IgD-negative memory B cell (primary cell): ENCODE data around the gene CCND1. TPM values are rescaled to one million over a fixed set of nuclear protein-coding genes. Genes with fewer than 3 reads are reported as not detected.
"Not testable (repeated sequence)": the region's sequence is repeated elsewhere in the genome, so short reads cannot be mapped to it uniquely, and the experiment has no call there.

Experiments used
- H3K27ac Mint-ChIP-seq, 3 donors: one replicate each; pipeline ENCODE4 v1.8.0; 2020 to 2022; ENCODE audit warnings: mild to moderate bottlenecking in 3 of 3, mixed read lengths in 3 of 3, moderate library complexity in 1 of 3
- H3K27me3 Mint-ChIP-seq: one replicate; pipeline ENCODE4 v1.8.0; 2021; ENCODE audit warnings: mixed read lengths
- H3K36me3 Mint-ChIP-seq: one replicate; pipeline ENCODE4 v1.8.0; 2020; ENCODE audit warnings: mild to moderate bottlenecking, mixed read lengths
- H3K4me1 Mint-ChIP-seq, 3 donors: one replicate each; pipeline ENCODE4 v1.8.0; 2020 to 2022; ENCODE audit warnings: mixed read lengths in 3 of 3, mild to moderate bottlenecking in 1 of 3
- H3K4me3 Mint-ChIP-seq, 4 donors: one replicate each; pipeline ENCODE4 v1.8.0; 2020 to 2022; ENCODE audit warnings: mild to moderate bottlenecking in 4 of 4, mixed read lengths in 4 of 4, moderate library complexity in 3 of 4
- H3K9me3 Mint-ChIP-seq, 3 donors: one replicate each; pipeline ENCODE4 v1.8.0; 2020 to 2021; ENCODE audit warnings: mixed read lengths in 3 of 3, mild to moderate bottlenecking in 1 of 3
- polyA plus RNA-seq: library from polyadenylated mRNA; unstranded; fragments of 300-500 nt; fragmentation: Illumina TruSeq; gene quantifications from one replicate; pipeline ENCODE4 v1.2.3, GENCODE V29; 2021

CCND1 gene
- polyA plus RNA-seq, 1 donor from 2014 or later = 9.6 TPM

GRCh38 chr11:69611548-69612526 lies 29.1 kb upstream of the CCND1 start:
- H3K27ac Mint-ChIP-seq = no peak overlapping the region
- peaks cover 4 to 18% (median 8%) of the 10 kb centered on the region in 3 donors for H3K9me3 Mint-ChIP-seq
- H3K36me3 Mint-ChIP-seq = no peaks in the 10 kb centered on the region
- H3K4me1 Mint-ChIP-seq = no peaks in the 10 kb centered on the region
- H3K4me3 Mint-ChIP-seq = no peak overlapping the region
- H3K27me3 Mint-ChIP-seq = peaks cover 11% of the 10 kb centered on the region

GRCh38 chr11:69613594-69613993 lies 27.4 kb upstream of the CCND1 start:
- no peaks in the 10 kb centered on the region for H3K4me1 Mint-ChIP-seq
- H3K36me3 Mint-ChIP-seq = no peaks in the 10 kb centered on the region
- H3K27me3 Mint-ChIP-seq = peaks cover 11% of the 10 kb centered on the region
- H3K9me3 Mint-ChIP-seq = peaks cover 3 to 5% (median 3%) of the 10 kb centered on the region in 3 donors
- H3K27ac Mint-ChIP-seq = no peak overlapping the region
- H3K4me3 Mint-ChIP-seq = no peak overlapping the region

GRCh38 chr11:69614085-69614484 lies 26.9 kb upstream of the CCND1 start:
- Mint-ChIP-seq H3K27ac (no peak overlapping the region), H3K4me1 (no peaks in the 10 kb centered on the region), H3K36me3 (no peaks in the 10 kb centered on the region), H3K9me3 (peaks cover 0 to 2% (median under 1%) of the 10 kb centered on the region in 3 donors), H3K4me3 (peak overlapping the region in 1 of 4 donors; percentile 44), H3K27me3 (peaks cover 14% of the 10 kb centered on the region)

- Mint-ChIP-seq H3K36me3 (no peaks in the 10 kb centered on the region), H3K27me3 (peaks cover 20% of the 10 kb centered on the region), H3K4me3 (no peak overlapping the region), H3K4me1 (no peaks in the 10 kb centered on the region), H3K9me3 (no peaks in the 10 kb centered on the region), H3K27ac (no peak overlapping the region)
These were observed 25.2 kb upstream of the CCND1 start for GRCh38 chr11:69615545-69616278.

GRCh38 chr11:69617220-69617619 lies 23.7 kb upstream of the CCND1 start:
- Mint-ChIP-seq H3K4me1 (no peaks in the 10 kb centered on the region), H3K27ac (peak overlapping the region in 1 of 3 donors; percentile 27), H3K9me3 (no peaks in the 10 kb centered on the region), H3K4me3 (no peak overlapping the region), H3K27me3 (peaks cover 17% of the 10 kb centered on the region), H3K36me3 (no peaks in the 10 kb centered on the region)

GRCh38 chr11:69617682-69618081 lies 23.3 kb upstream of the CCND1 start:
- no peaks in the 10 kb centered on the region for H3K36me3 Mint-ChIP-seq
- no peak overlapping the region for H3K27ac Mint-ChIP-seq
- no peak overlapping the region for H3K4me3 Mint-ChIP-seq
- H3K27me3 Mint-ChIP-seq = peaks cover 17% of the 10 kb centered on the region
- no peaks in the 10 kb centered on the region for H3K9me3 Mint-ChIP-seq
- no peaks in the 10 kb centered on the region for H3K4me1 Mint-ChIP-seq

- H3K27me3 Mint-ChIP-seq = peaks cover 17% of the 10 kb centered on the region
- H3K4me1 Mint-ChIP-seq = no peaks in the 10 kb centered on the region
- no peaks in the 10 kb centered on the region for H3K9me3 Mint-ChIP-seq
- H3K36me3 Mint-ChIP-seq = no peaks in the 10 kb centered on the region
- no peak overlapping the region for H3K4me3 Mint-ChIP-seq
- no peak overlapping the region for H3K27ac Mint-ChIP-seq
These were observed 22.7 kb upstream of the CCND1 start for GRCh38 chr11:69618237-69618636.

GRCh38 chr11:69620683-69621290 lies 20.2 kb upstream of the CCND1 start:
- Mint-ChIP-seq H3K36me3 (no peaks in the 10 kb centered on the region), H3K4me1 (no peaks in the 10 kb centered on the region), H3K27me3 (peaks cover 17% of the 10 kb centered on the region), H3K27ac (no peak overlapping the region), H3K9me3 (no peaks in the 10 kb centered on the region), H3K4me3 (no peak overlapping the region)

GRCh38 chr11:69622097-69622681 lies 18.8 kb upstream of the CCND1 start:
- peaks cover 13% of the 10 kb centered on the region for H3K27me3 Mint-ChIP-seq
- H3K36me3 Mint-ChIP-seq, H3K4me1 Mint-ChIP-seq, H3K27ac Mint-ChIP-seq, H3K4me3 Mint-ChIP-seq, H3K9me3 Mint-ChIP-seq: not testable (repeated sequence)

- Mint-ChIP-seq H3K27me3 (peaks cover 4% of the 10 kb centered on the region), H3K36me3 (no peaks in the 10 kb centered on the region), H3K4me1 (no peaks in the 10 kb centered on the region)
These were observed 16.7 kb upstream of the CCND1 start for GRCh38 chr11:69624293-69624692.

GRCh38 chr11:69625476-69625875 lies 15.5 kb upstream of the CCND1 start:
- H3K9me3 Mint-ChIP-seq = peaks cover 0 to 6% (median 4%) of the 10 kb centered on the region in 3 donors
- no peaks in the 10 kb centered on the region for H3K4me1 Mint-ChIP-seq

More at GRCh38 chr11:69624293-69624692, 16.7 kb upstream of the CCND1 start:
- H3K27ac Mint-ChIP-seq = no peak overlapping the region
- no peaks in the 10 kb centered on the region for H3K9me3 Mint-ChIP-seq
- H3K4me3 Mint-ChIP-seq = no peak overlapping the region

GRCh38 chr11:69627551-69627950 lies 13.4 kb upstream of the CCND1 start:
- H3K9me3 Mint-ChIP-seq = peaks cover 0 to 6% (median 4%) of the 10 kb centered on the region in 3 donors
- H3K27me3 Mint-ChIP-seq = peaks cover 6% of the 10 kb centered on the region
- peaks cover 1% of the 10 kb centered on the region for H3K36me3 Mint-ChIP-seq
- no peak overlapping the region for H3K27ac Mint-ChIP-seq
- H3K4me1 Mint-ChIP-seq = no peaks in the 10 kb centered on the region
- no peak overlapping the region for H3K4me3 Mint-ChIP-seq

More at GRCh38 chr11:69625476-69625875, 15.5 kb upstream of the CCND1 start:
- H3K4me3 Mint-ChIP-seq = no peak overlapping the region
- H3K36me3 Mint-ChIP-seq = peaks cover 1% of the 10 kb centered on the region
- no peak overlapping the region for H3K27ac Mint-ChIP-seq
- H3K27me3 Mint-ChIP-seq = peaks cover 4% of the 10 kb centered on the region

GRCh38 chr11:69630017-69630416 lies 10.9 kb upstream of the CCND1 start:
- peaks cover 0 to 6% (median 4%) of the 10 kb centered on the region in 3 donors for H3K9me3 Mint-ChIP-seq
- H3K27me3 Mint-ChIP-seq = peaks cover 9% of the 10 kb centered on the region
- H3K36me3 Mint-ChIP-seq = peaks cover 1% of the 10 kb centered on the region
- no peak overlapping the region for H3K27ac Mint-ChIP-seq
- peak overlapping the region in 1 of 4 donors; percentile 32 for H3K4me3 Mint-ChIP-seq
- no peaks in the 10 kb centered on the region for H3K4me1 Mint-ChIP-seq

- Mint-ChIP-seq H3K27me3 (peaks cover 11% of the 10 kb centered on the region), H3K27ac (no peak overlapping the region), H3K4me1 (no peaks in the 10 kb centered on the region), H3K36me3 (peaks cover 1% of the 10 kb centered on the region), H3K4me3 (no peak overlapping the region), H3K9me3 (peaks cover 0 to 6% (median 4%) of the 10 kb centered on the region in 3 donors)
These were observed 10.5 kb upstream of the CCND1 start for GRCh38 chr11:69630424-69630823.
